Natural killer cell (primary cell): Measurements from ENCODE around the gene NCOA1. TPM values are rescaled to one million over a fixed set of nuclear protein-coding genes. Genes with fewer than 3 reads are reported as not detected.
"Not testable (repeated sequence)": the region's sequence is repeated elsewhere in the genome, so short reads cannot be mapped to it uniquely, and the experiment has no call there.

Experiments used
- ATAC-seq, 3 donors: fragments of 150-1000 bp in 2 of 3; fragments of 200-7000 bp in 1 of 3; cut with Tn5 transposase; 1 replicate in 1 of 3; 2 replicates in 2 of 3; pipeline ENCODE4 v1.10.0; 2021; ENCODE audit warnings: mild to moderate bottlenecking in 2 of 3, moderate library complexity in 2 of 3
- DNase-seq, 2 donors: peaks; one replicate each; pipeline versions ENCODE4 v3.0.0 to v3.0.0-alpha.2; 2013 to 2021; ENCODE audit warnings: mixed read lengths in 1 of 2
- H3K27ac ChIP-seq: one replicate; pipeline ENCODE4 v1.5.1; 2013; ENCODE audit warnings: mild to moderate bottlenecking, low read length
- H3K27me3 ChIP-seq: one replicate; pipeline ENCODE4 v1.6.1; 2013; ENCODE audit warnings: low read length; ENCODE audit not compliant: control insufficient read depth, insufficient read depth
- H3K36me3 ChIP-seq: one replicate; pipeline ENCODE4 v1.6.1; 2013; ENCODE audit warnings: low read length; ENCODE audit not compliant: control insufficient read depth, insufficient read depth
- H3K4me1 ChIP-seq: one replicate; pipeline ENCODE4 v1.6.1; 2013; ENCODE audit warnings: low read length; ENCODE audit not compliant: control insufficient read depth, insufficient read depth
- H3K4me3 ChIP-seq: one replicate; pipeline ENCODE4 v1.5.1; 2013; ENCODE audit warnings: low read length
- H3K9me3 ChIP-seq: one replicate; pipeline ENCODE4 v1.6.1; 2013; ENCODE audit warnings: low read length; ENCODE audit not compliant: control insufficient read depth, insufficient read depth
- H3K27ac Mint-ChIP-seq, 2 donors: one replicate each; pipeline ENCODE4 v1.8.0; 2022; ENCODE audit warnings: mild to moderate bottlenecking in 2 of 2, mixed read lengths in 2 of 2, moderate library complexity in 1 of 2
- H3K27me3 Mint-ChIP-seq, 2 donors: one replicate each; pipeline ENCODE4 v1.8.0; 2022; ENCODE audit warnings: low read depth in 2 of 2, mixed read lengths in 2 of 2
- H3K36me3 Mint-ChIP-seq: one replicate; pipeline ENCODE4 v1.8.0; 2022; ENCODE audit warnings: mixed read lengths
- H3K4me1 Mint-ChIP-seq, 2 donors: one replicate each; pipeline ENCODE4 v1.8.0; 2022; ENCODE audit warnings: mixed read lengths in 2 of 2
- H3K4me3 Mint-ChIP-seq: one replicate; pipeline ENCODE4 v1.8.0; 2022; ENCODE audit warnings: mild to moderate bottlenecking, moderate library complexity, mixed read lengths
- H3K9me3 Mint-ChIP-seq, 2 donors: one replicate each; pipeline ENCODE4 v1.8.0; 2022; ENCODE audit warnings: mixed read lengths in 2 of 2
- CTCF ChIP-seq: fragments of 200-600 bp; IDR thresholded peaks from one replicate; pipeline ENCODE4 v1.8.0; 2022; ENCODE audit warnings: antibody characterized with exemption
- WGBS: methylation state at CpG from one replicate; pipeline ENCODE4 v1.1.7; 2013; ENCODE audit warnings: missing lambda C conversion rate; ENCODE audit not compliant: insufficient coverage; 5-methylcytosine and 5-hydroxymethylcytosine counted together
- intact Hi-C: fragments of 100-400 bp; cut with micrococcal nuclease; formaldehyde crosslinking; loops from one replicate; pipeline ENCODE4 v1.14.2; 2022
- total RNA-seq, 4 donors: library from RNA; stranded (reverse); fragments of 120-200 nt in 1 of 4; gene quantifications; one replicate each; pipeline versions ENCODE4 v1.2.3 to v1.2.4, GENCODE V29; 2013 to 2022

Gene NCOA1
- total RNA-seq, 3 donors from 2014 or later (not counting 1 experiment from before 2014, with no cell fraction given), result 122 to 149 (median 124) TPM

GRCh38 chr2:24675338-24675737, 184.3 kb downstream of the NCOA1 start:
- no peak for ATAC-seq
- H3K9me3 Mint-ChIP-seq, result no peaks in the 10 kb centered on the region
- H3K4me1 Mint-ChIP-seq, result peaks cover 13 to 19% of the 10 kb centered on the region in 2 donors
- Histone ChIP-seq H3K4me1 (no peaks in the 10 kb centered on the region), H3K4me3 (no peak overlapping the region), H3K27ac (no peak overlapping the region), H3K27me3 (no peaks in the 10 kb centered on the region), H3K9me3 (no peaks in the 10 kb centered on the region), H3K36me3 (peaks cover 15% of the 10 kb centered on the region)
- TF ChIP-seq CTCF, result no peak
- intact Hi-C loops, result no loop called here
- peaks cover 14% of the 10 kb centered on the region for H3K36me3 Mint-ChIP-seq
- whole genome bisulfite sequencing, result 100% methylated on average over 7 of the region's 7 CpGs
- H3K27ac Mint-ChIP-seq, result no peak overlapping the region
- no peak overlapping the region for H3K4me3 Mint-ChIP-seq
- DNase-seq, result no peak
- no peaks in the 10 kb centered on the region for H3K27me3 Mint-ChIP-seq

GRCh38 chr2:24676493-24676892, 185.4 kb downstream of the NCOA1 start:
- Histone ChIP-seq H3K36me3 (peaks cover 16% of the 10 kb centered on the region), H3K4me3 (no peak overlapping the region), H3K9me3 (no peaks in the 10 kb centered on the region), H3K4me1 (no peaks in the 10 kb centered on the region), H3K27ac (no peak overlapping the region), H3K27me3 (no peaks in the 10 kb centered on the region)
- H3K9me3 Mint-ChIP-seq, result no peaks in the 10 kb centered on the region
- WGBS, result 95% methylated on average over 3 of the region's 4 CpGs
- peaks cover 13 to 15% of the 10 kb centered on the region in 2 donors for H3K4me1 Mint-ChIP-seq
- no peaks in the 10 kb centered on the region for H3K27me3 Mint-ChIP-seq
- H3K4me3 Mint-ChIP-seq, result no peak overlapping the region
- ATAC-seq (no peak), DNase-seq (no peak)
- peaks cover 16% of the 10 kb centered on the region for H3K36me3 Mint-ChIP-seq
- intact Hi-C loops, result no loop called here
- peak overlapping the region; percentile 16 to 53 for H3K27ac Mint-ChIP-seq
- TF ChIP-seq CTCF, result no peak

GRCh38 chr2:24678066-24678465, 187.0 kb downstream of the NCOA1 start:
- H3K27ac ChIP-seq, intact Hi-C loops, H3K9me3 ChIP-seq, H3K4me3 ChIP-seq, H3K4me3 Mint-ChIP-seq, H3K27ac Mint-ChIP-seq, H3K9me3 Mint-ChIP-seq, H3K4me1 ChIP-seq, H3K27me3 Mint-ChIP-seq, H3K27me3 ChIP-seq, DNase-seq, ATAC-seq: not testable (repeated sequence)
- Mint-ChIP-seq H3K36me3 (peaks cover 16% of the 10 kb centered on the region), H3K4me1 (peaks cover 18 to 20% of the 10 kb centered on the region in 2 donors)
- peaks cover 18% of the 10 kb centered on the region for H3K36me3 ChIP-seq

GRCh38 chr2:24680196-24680595, 189.1 kb downstream of the NCOA1 start:
- Histone ChIP-seq H3K27me3 (no peaks in the 10 kb centered on the region), H3K4me3 (no peak overlapping the region), H3K4me1 (no peaks in the 10 kb centered on the region), H3K27ac (no peak overlapping the region), H3K36me3 (peaks cover 21% of the 10 kb centered on the region), H3K9me3 (no peaks in the 10 kb centered on the region)
- intact Hi-C loops, result no loop called here
- peaks cover 16% of the 10 kb centered on the region for H3K36me3 Mint-ChIP-seq
- no peak for TF ChIP-seq CTCF
- DNase-seq (no peak), ATAC-seq (no peak)
- no peaks in the 10 kb centered on the region for H3K9me3 Mint-ChIP-seq
- H3K4me3 Mint-ChIP-seq, result no peak overlapping the region
- no peak overlapping the region for H3K27ac Mint-ChIP-seq
- 100% methylated on average over 3 of the region's 5 CpGs for WGBS
- peaks cover 12 to 14% of the 10 kb centered on the region in 2 donors for H3K4me1 Mint-ChIP-seq
- no peaks in the 10 kb centered on the region for H3K27me3 Mint-ChIP-seq
